H9 (cell line): Measurements from ENCODE around the gene BRWD1. TPM values are rescaled to one million over a fixed set of nuclear protein-coding genes. Genes with fewer than 3 reads are reported as not detected.
"Not testable (repeated sequence)": the region's sequence is repeated elsewhere in the genome, so short reads cannot be mapped to it uniquely, and the experiment has no call there.

Source experiments
- DNase-seq: peaks from one replicate; pipeline ENCODE4 v3.0.0-alpha.2; 2017
- H2AFZ ChIP-seq: one replicate; pipeline ENCODE4 v1.6.1; 2013; ENCODE audit warnings: mild to moderate bottlenecking, low read length, control low read depth, moderate library complexity
- H2AK5ac ChIP-seq: 2 replicates; pipeline ENCODE4 v1.6.1; 2013; ENCODE audit warnings: low read length, control low read depth, mixed read lengths; ENCODE audit not compliant: insufficient read length
- H2BK120ac ChIP-seq: one replicate; pipeline ENCODE4 v1.6.1; 2013; ENCODE audit warnings: low read depth, mild to moderate bottlenecking, low read length, control low read depth, inconsistent platforms; ENCODE audit not compliant: poor library complexity, severe bottlenecking
- H2BK12ac ChIP-seq: 2 replicates; pipeline ENCODE4 v1.6.1; 2013; ENCODE audit warnings: low read length, control low read depth, mixed read lengths, low read depth; ENCODE audit not compliant: insufficient read length
- H2BK15ac ChIP-seq: 2 replicates; pipeline ENCODE4 v1.6.1; 2013; ENCODE audit warnings: low read depth, low read length, control low read depth
- H2BK20ac ChIP-seq: one replicate; pipeline ENCODE4 v1.6.1; 2013; ENCODE audit warnings: low read depth, mild to moderate bottlenecking, low read length, control low read depth, inconsistent platforms; ENCODE audit not compliant: poor library complexity, severe bottlenecking
- H2BK5ac ChIP-seq: 2 replicates; pipeline ENCODE4 v1.6.1; 2013; ENCODE audit warnings: low read length, control low read depth, mixed read lengths; ENCODE audit not compliant: insufficient read length
- H3K14ac ChIP-seq: 2 replicates; pipeline ENCODE4 v1.6.1; 2013; ENCODE audit warnings: low read length, control low read depth; ENCODE audit not compliant: insufficient read depth
- H3K18ac ChIP-seq: 2 replicates; pipeline ENCODE4 v1.6.1; 2013; ENCODE audit warnings: low read depth, mild to moderate bottlenecking, mixed read lengths, low read length, control low read depth; ENCODE audit not compliant: insufficient read length
- H3K23ac ChIP-seq: 2 replicates; pipeline ENCODE4 v1.6.1; 2013; ENCODE audit warnings: low read length, control low read depth, mixed read lengths, low read depth; ENCODE audit not compliant: insufficient read length
- H3K23me2 ChIP-seq: 2 replicates; pipeline ENCODE4 v1.6.1; 2013; ENCODE audit warnings: low read depth, mild to moderate bottlenecking, mixed read lengths, low read length, control low read depth; ENCODE audit not compliant: insufficient read length, poor library complexity, severe bottlenecking
- H3K27ac ChIP-seq: 2 replicates; pipeline ENCODE4 v1.5.1; 2013; ENCODE audit warnings: low read length, control low read depth, mixed read lengths, low read depth; ENCODE audit not compliant: insufficient read length
- H3K27me3 ChIP-seq: 2 replicates; pipeline ENCODE4 v1.6.1; 2013; ENCODE audit warnings: low read length, control low read depth, inconsistent platforms; ENCODE audit not compliant: insufficient read depth
- H3K4ac ChIP-seq: 2 replicates; pipeline ENCODE4 v1.6.1; 2013; ENCODE audit warnings: low read depth, mild to moderate bottlenecking, control low read depth, inconsistent platforms, low read length, moderate library complexity
- H3K4me1 ChIP-seq: 2 replicates; pipeline ENCODE4 v1.6.1; 2013; ENCODE audit warnings: low read length, control low read depth, inconsistent platforms; ENCODE audit not compliant: insufficient read depth
- H3K4me2 ChIP-seq: 2 replicates; pipeline ENCODE4 v1.6.1; 2013; ENCODE audit warnings: low read length, control low read depth, mixed read lengths; ENCODE audit not compliant: insufficient read length, insufficient read depth
- H3K56ac ChIP-seq: 2 replicates; pipeline ENCODE4 v1.6.1; 2013; ENCODE audit warnings: low read depth, mild to moderate bottlenecking, mixed read lengths, low read length, control low read depth; ENCODE audit not compliant: insufficient read length
- H3K79me1 ChIP-seq: 2 replicates; pipeline ENCODE4 v1.6.1; 2013; ENCODE audit warnings: low read depth, mild to moderate bottlenecking, moderate library complexity, low read length, control low read depth, inconsistent platforms; ENCODE audit not compliant: insufficient read depth, poor library complexity, severe bottlenecking
- H3K79me2 ChIP-seq: 2 replicates; pipeline ENCODE4 v1.6.1; 2013; ENCODE audit warnings: low read length, control low read depth, inconsistent platforms; ENCODE audit not compliant: insufficient read depth
- H3K9ac ChIP-seq: 2 replicates; pipeline ENCODE4 v1.6.1; 2013; ENCODE audit warnings: low read length, control low read depth, mixed read lengths; ENCODE audit not compliant: insufficient read length; ENCODE audit errors: extremely low read depth
- H3K9me3 ChIP-seq: one replicate; pipeline ENCODE4 v1.6.1; 2013; ENCODE audit warnings: low read depth, low read length, inconsistent platforms; ENCODE audit not compliant: control insufficient read depth
- H3T11ph ChIP-seq: one replicate; pipeline ENCODE4 v1.6.1; 2013; ENCODE audit warnings: mild to moderate bottlenecking, low read length, control low read depth, inconsistent platforms
- H4K20me1 ChIP-seq: one replicate; pipeline ENCODE4 v1.6.1; 2013; ENCODE audit not compliant: control insufficient read depth, insufficient read length, insufficient read depth
- H4K5ac ChIP-seq: 2 replicates; pipeline ENCODE4 v1.6.1; 2013; ENCODE audit warnings: low read depth, mild to moderate bottlenecking, mixed read lengths, low read length, control low read depth; ENCODE audit not compliant: insufficient read length
- H4K8ac ChIP-seq: replicated peaks from 2 replicates; pipeline ENCODE4 v1.6.1; 2013; ENCODE audit warnings: low read length, control low read depth, mixed read lengths, low read depth; ENCODE audit not compliant: insufficient read length
- H4K91ac ChIP-seq: 2 replicates; pipeline ENCODE4 v1.6.1; 2013; ENCODE audit warnings: low read depth, mild to moderate bottlenecking, moderate library complexity, mixed read lengths, low read length, control low read depth; ENCODE audit not compliant: insufficient read length
- H3K27ac Mint-ChIP-seq, 3 experiments: 2 replicates in 2 of 3; 3 replicates in 1 of 3; pipeline ENCODE4 v1.8.0; 2020 to 2021; ENCODE audit warnings: mixed read lengths in 3 of 3, mild to moderate bottlenecking in 1 of 3, moderate library complexity in 1 of 3
- H3K27me3 Mint-ChIP-seq: 2 replicates; pipeline ENCODE4 v1.8.0; 2021; ENCODE audit warnings: low read depth, mild to moderate bottlenecking, moderate library complexity, mixed read lengths
- H3K36me3 Mint-ChIP-seq, 3 experiments: 2 replicates in 2 of 3; 3 replicates in 1 of 3; pipeline ENCODE4 v1.8.0; 2020 to 2021; ENCODE audit warnings: low read depth in 3 of 3, mixed read lengths in 3 of 3; ENCODE audit not compliant: insufficient read depth in 1 of 3
- H3K4me1 Mint-ChIP-seq, 2 experiments: 2 replicates each; pipeline ENCODE4 v1.8.0; 2020; ENCODE audit warnings: mixed read lengths in 2 of 2
- H3K4me3 Mint-ChIP-seq, 2 experiments: 2 replicates in 1 of 2; 3 replicates in 1 of 2; pipeline ENCODE4 v1.8.0; 2020 to 2021; ENCODE audit warnings: mild to moderate bottlenecking in 2 of 2, mixed read lengths in 2 of 2, moderate library complexity in 1 of 2
- H3K9me3 Mint-ChIP-seq, 2 experiments: 2 replicates in 1 of 2; 3 replicates in 1 of 2; pipeline ENCODE4 v1.8.0; 2020; ENCODE audit warnings: mild to moderate bottlenecking in 2 of 2, mixed read lengths in 2 of 2, moderate library complexity in 1 of 2
- CTCF ChIP-seq: fragments of 200-600 bp; sonication (generic); conservative IDR thresholded peaks from 3 replicates; pipeline ENCODE4 v1.8.0; 2021; ENCODE audit warnings: antibody characterized with exemption, mild to moderate bottlenecking
- WGBS: extraction: QIAGEN DNeasy Blood & Tissue Kit; methylation state at CpG from one replicate; pipeline ENCODE4 v1.1.7; 2013; ENCODE audit warnings: missing lambda C conversion rate, low lambda C conversion rate, mixed read lengths; ENCODE audit not compliant: insufficient read length; ENCODE audit errors: extremely low coverage; 5-methylcytosine and 5-hydroxymethylcytosine counted together
- total RNA-seq: library from RNA; stranded (reverse); gene quantifications from 2 replicates; pipeline ENCODE4 v1.2.1, GENCODE V29; 2021

Gene BRWD1
- total RNA-seq, 1 experiment from 2014 or later, result 48.4 TPM

- H2BK12ac ChIP-seq, result no peak overlapping the region
- H3K9me3 Mint-ChIP-seq, result peaks cover 18 to 25% of the 10 kb centered on the region in 2 experiments
- no peak overlapping the region for H4K5ac ChIP-seq
- DNase-seq, result no peak
- no peaks in the 10 kb centered on the region; the same call in 1 of the 2 replicates for H3K27me3 Mint-ChIP-seq
- no peak overlapping the region for H3T11ph ChIP-seq
- H3K56ac ChIP-seq, result no peak overlapping the region
- H3K79me1 ChIP-seq, result no peaks in the 10 kb centered on the region
- no peak overlapping the region for H3K27ac ChIP-seq
- no peaks in the 10 kb centered on the region for H3K4me1 ChIP-seq
- H3K4me2 ChIP-seq, result no peak overlapping the region
- H3K4me1 Mint-ChIP-seq, result no peaks in the 10 kb centered on the region
- H3K23ac ChIP-seq, result no peak overlapping the region
- H3K36me3 Mint-ChIP-seq, result peaks cover 3 to 10% (median 7%) of the 10 kb centered on the region in 3 experiments; a peak in 4 of 7 replicates
- no peak overlapping the region for H2AK5ac ChIP-seq
- H3K4me3 Mint-ChIP-seq, result no peak overlapping the region
- H3K4ac ChIP-seq, result no peak overlapping the region
- H3K27me3 ChIP-seq, result no peaks in the 10 kb centered on the region
- H3K9me3 ChIP-seq, result no peaks in the 10 kb centered on the region
- no peak overlapping the region for H2BK5ac ChIP-seq
- H4K20me1 ChIP-seq, result no peaks in the 10 kb centered on the region
- H2BK15ac ChIP-seq, result no peak overlapping the region
- no peak overlapping the region for H2BK20ac ChIP-seq
- H4K91ac ChIP-seq, result no peak overlapping the region
- no peak for TF ChIP-seq CTCF
- H3K79me2 ChIP-seq, result no peaks in the 10 kb centered on the region
- H3K9ac ChIP-seq, result no peak overlapping the region
- H2BK120ac ChIP-seq, result no peak overlapping the region
- H4K8ac ChIP-seq, result no peak overlapping the region
- H3K18ac ChIP-seq, result no peak overlapping the region
- H2AFZ ChIP-seq, result no peak overlapping the region
- H3K23me2 ChIP-seq, result no peaks in the 10 kb centered on the region
- no peak overlapping the region for H3K14ac ChIP-seq
- no CpG with 5 or more reads among the region's 7 CpGs for WGBS
- H3K27ac Mint-ChIP-seq, result no peak overlapping the region
Measured at GRCh38 chr21:39159342-39160063, 153.9 kb downstream of the BRWD1 start.

- not testable (repeated sequence) for H3K23ac ChIP-seq, H3K27me3 ChIP-seq, DNase-seq, H3K56ac ChIP-seq, H2BK12ac ChIP-seq, H3K4me1 Mint-ChIP-seq, H2BK120ac ChIP-seq, H4K5ac ChIP-seq, H3K14ac ChIP-seq, H4K20me1 ChIP-seq, H3K23me2 ChIP-seq, H3T11ph ChIP-seq, H3K4me1 ChIP-seq, H2AFZ ChIP-seq, H3K27me3 Mint-ChIP-seq, H3K9ac ChIP-seq, H2BK5ac ChIP-seq, H3K27ac ChIP-seq, H2BK20ac ChIP-seq, H3K79me1 ChIP-seq, H3K18ac ChIP-seq, H3K79me2 ChIP-seq, H3K4ac ChIP-seq, H4K91ac ChIP-seq, H4K8ac ChIP-seq, H3K4me3 Mint-ChIP-seq, H3K4me2 ChIP-seq, H2AK5ac ChIP-seq, H3K27ac Mint-ChIP-seq, H3K9me3 ChIP-seq, H2BK15ac ChIP-seq
- H3K36me3 Mint-ChIP-seq, result peaks cover 3 to 10% (median 4%) of the 10 kb centered on the region in 3 experiments; a peak in 5 of 7 replicates
- H3K9me3 Mint-ChIP-seq, result peaks cover 9 to 15% of the 10 kb centered on the region in 2 experiments
- no CpG with 5 or more reads among the region's 34 CpGs for WGBS
Measured at GRCh38 chr21:39157241-39157640, 156.2 kb downstream of the BRWD1 start.
